CD4-positive, alpha-beta memory T cell (primary cell): ENCODE data around the gene SIGLEC12. TPM values are rescaled to one million over a fixed set of nuclear protein-coding genes. Genes with fewer than 3 reads are reported as not detected.
A peak's percentile ranks its signal among the peaks of the same experiment; 100 is the strongest.
"Not testable (repeated sequence)": the region's sequence is repeated elsewhere in the genome, so short reads cannot be mapped to it uniquely, and the experiment has no call there.

Source experiments
- CTCF ChIA-PET: fragments of 350-600 bp; sonication (Branson Sonifier 250); formaldehyde crosslinking; loops from one replicate; lab custom pipeline; 2021; ENCODE audit warnings: inconsistent platforms; ENCODE audit not compliant: partially characterized antibody; lab: Charles Lee
- POLR2A ChIA-PET: fragments of 350-600 bp; sonication (Branson Sonifier 250); formaldehyde crosslinking; loops from one replicate; lab custom pipeline; 2021; ENCODE audit not compliant: partially characterized antibody; lab: Charles Lee
- DNase-seq, 5 donors: peaks; one replicate each; pipeline versions ENCODE4 v3.0.0 to v3.0.0-alpha.2; 2020 to 2022; ENCODE audit warnings: mixed read lengths in 1 of 5
- H3K27ac ChIP-seq: one replicate; pipeline ENCODE4 v1.7.0; 2013; ENCODE audit warnings: low read depth, low read length
- H3K27me3 ChIP-seq: 2 replicates; pipeline ENCODE4 v1.7.0; 2013; ENCODE audit warnings: mild to moderate bottlenecking, low read length, moderate library complexity; ENCODE audit not compliant: insufficient read depth
- H3K36me3 ChIP-seq: 2 replicates; pipeline ENCODE4 v1.7.0; 2013; ENCODE audit warnings: mild to moderate bottlenecking, low read length, moderate library complexity; ENCODE audit not compliant: insufficient read depth
- H3K4me1 ChIP-seq: 2 replicates; pipeline ENCODE4 v1.7.0; 2013; ENCODE audit warnings: mild to moderate bottlenecking, low read length, moderate library complexity; ENCODE audit not compliant: insufficient read depth
- H3K4me3 ChIP-seq, 2 donors: one replicate each; pipeline ENCODE4 v1.7.0; 2013; ENCODE audit warnings: low read length in 2 of 2, mild to moderate bottlenecking in 1 of 2
- H3K9me3 ChIP-seq, 2 donors: one replicate each; pipeline ENCODE4 v1.7.0; 2013; ENCODE audit warnings: low read length in 2 of 2, control low read depth in 1 of 2; ENCODE audit not compliant: control insufficient read depth in 1 of 2
- H3K27ac Mint-ChIP-seq, 7 donors: one replicate each; pipeline ENCODE4 v1.8.0; 2020 to 2021; ENCODE audit warnings: mixed read lengths in 7 of 7, mild to moderate bottlenecking in 6 of 7, inconsistent platforms in 3 of 7, moderate library complexity in 3 of 7
- H3K27me3 Mint-ChIP-seq, 2 donors: one replicate each; pipeline ENCODE4 v1.8.0; 2020 to 2021; ENCODE audit warnings: mixed read lengths in 2 of 2
- H3K36me3 Mint-ChIP-seq, 2 donors: one replicate each; pipeline ENCODE4 v1.8.0; 2020 to 2021; ENCODE audit warnings: mixed read lengths in 2 of 2, inconsistent platforms in 1 of 2, mild to moderate bottlenecking in 1 of 2
- H3K4me1 Mint-ChIP-seq, 4 donors: one replicate each; pipeline ENCODE4 v1.8.0; 2020 to 2021; ENCODE audit warnings: mixed read lengths in 4 of 4, mild to moderate bottlenecking in 1 of 4
- H3K4me3 Mint-ChIP-seq, 8 donors: one replicate each; pipeline ENCODE4 v1.8.0; 2020 to 2021; ENCODE audit warnings: mixed read lengths in 8 of 8, mild to moderate bottlenecking in 7 of 8, moderate library complexity in 6 of 8, inconsistent platforms in 3 of 8
- H3K9me3 Mint-ChIP-seq, 8 donors: one replicate each; pipeline ENCODE4 v1.8.0; 2020 to 2021; ENCODE audit warnings: mixed read lengths in 8 of 8, mild to moderate bottlenecking in 5 of 8, inconsistent platforms in 3 of 8, moderate library complexity in 1 of 8
- intact Hi-C: fragments of 100-400 bp; cut with micrococcal nuclease; formaldehyde crosslinking; loops from one replicate; pipeline ENCODE4 v1.15.1; 2023
- polyA plus RNA-seq, 2 donors: library from polyadenylated mRNA; unstranded; fragments of 300-500 nt; fragmentation: Illumina TruSeq; gene quantifications; one replicate each; pipeline ENCODE4 v1.2.3, GENCODE V29; 2021
- total RNA-seq, 2 experiments: library from RNA; stranded (reverse); gene quantifications; one replicate each; pipeline ENCODE4 v1.2.3, GENCODE V29; 2021

SIGLEC12 gene
- total and polyA plus RNA-seq, 4 experiments from 2014 or later = not detected

- CTCF ChIA-PET = interaction anchor here (1.2 to 3.0 kb wide), 2 partner anchors 8 to 26 kb away, joined by 5 to 8 read pairs; no protein-coding TSS in a partner anchor
- intact Hi-C loops = not testable (repeated sequence)
Observed at GRCh38 chr19:51447510-51447909, 54.1 kb downstream of the SIGLEC12 start.

GRCh38 chr19:51441410-51442390 lies 59.9 kb downstream of the SIGLEC12 start:
- H3K36me3 Mint-ChIP-seq = no peaks in the 10 kb centered on the region
- no peaks in the 10 kb centered on the region for H3K36me3 ChIP-seq
- H3K4me1 Mint-ChIP-seq = peaks cover 24 to 48% (median 36%) of the 10 kb centered on the region in 4 donors
- peak overlapping the region; percentile 70 for H3K27ac ChIP-seq
- peak; percentile 81 to 95 (median 85) for DNase-seq
- no peaks in the 10 kb centered on the region for H3K9me3 ChIP-seq
- H3K27me3 ChIP-seq = no peaks in the 10 kb centered on the region
- ChIA-PET CTCF (interaction anchor here (0.9 to 8.6 kb wide), 8 partner anchors 19 to 216 kb away, joined by 3 to 84 read pairs (median 4); no protein-coding TSS in a partner anchor), POLR2A (interaction anchor here (0.5 to 1.8 kb wide), 10 partner anchors 18 to 747 kb away, joined by 3 to 11 read pairs (median 4); no protein-coding TSS in a partner anchor)
- peaks cover 3 to 5% of the 10 kb centered on the region in 2 donors for H3K27me3 Mint-ChIP-seq
- peaks cover 0 to 1% (median 0%) of the 10 kb centered on the region in 8 donors for H3K9me3 Mint-ChIP-seq
- intact Hi-C loops = loop anchor here (1.0 to 2.0 kb wide), 6 partner anchors 19 to 102 kb away; no protein-coding TSS in a partner anchor
- H3K4me3 ChIP-seq = peak overlapping the region; percentile 17 to 36
- peaks cover 47% of the 10 kb centered on the region for H3K4me1 ChIP-seq
- H3K27ac Mint-ChIP-seq = peak overlapping the region; percentile 85 to 98 (median 94)
- H3K4me3 Mint-ChIP-seq = peak overlapping the region; percentile 73 to 91 (median 84)

More at GRCh38 chr19:51447510-51447909, 54.1 kb downstream of the SIGLEC12 start:
- peaks cover 16 to 37% (median 25%) of the 10 kb centered on the region in 4 donors for H3K4me1 Mint-ChIP-seq
- H3K27ac ChIP-seq, H3K4me3 ChIP-seq, H3K9me3 ChIP-seq, H3K36me3 ChIP-seq, DNase-seq, H3K27me3 Mint-ChIP-seq, H3K27me3 ChIP-seq, H3K36me3 Mint-ChIP-seq, POLR2A ChIA-PET: not testable (repeated sequence)
- H3K9me3 Mint-ChIP-seq = peaks cover 0 to 14% (median 8%) of the 10 kb centered on the region in 8 donors
- peak overlapping the region in 2 of 8 donors; percentile 13 to 19 for H3K4me3 Mint-ChIP-seq
- H3K4me1 ChIP-seq = peaks cover 27% of the 10 kb centered on the region
- peak overlapping the region in 2 of 7 donors; percentile 31 to 56 for H3K27ac Mint-ChIP-seq

Other genes starting within 250 kb of the SIGLEC12 start
- gene IGLON5, start 190.2 kb downstream of the SIGLEC12 start, total RNA-seq = not detected
- gene IGLON5, start 190.2 kb downstream of the SIGLEC12 start, polyA plus RNA-seq = not detected
- gene VSIG10L, start 159.7 kb downstream of the SIGLEC12 start, total RNA-seq = under 1 TPM; 0.22 to 0.26 TPM
- gene VSIG10L, start 159.7 kb downstream of the SIGLEC12 start, polyA plus RNA-seq = under 1 TPM in 1 of 2 donors, not detected in 1; 0.17 TPM
- 10 to 100 TPM; 51.4 to 53.9 TPM for gene ETFB, start 135.4 kb downstream of the SIGLEC12 start, total RNA-seq
- gene ETFB, start 135.4 kb downstream of the SIGLEC12 start, polyA plus RNA-seq = 10 to 100 TPM; 65.2 to 97.0 TPM
- 1 to 10 TPM; 1.5 to 2.0 TPM for gene CLDND2, start 132.8 kb downstream of the SIGLEC12 start, total RNA-seq
- gene CLDND2, start 132.8 kb downstream of the SIGLEC12 start, polyA plus RNA-seq = not detected
- 1 to 10 TPM; 2.7 to 2.8 TPM for gene NKG7, start 129.1 kb downstream of the SIGLEC12 start, total RNA-seq
- gene NKG7, start 129.1 kb downstream of the SIGLEC12 start, polyA plus RNA-seq = 10 to 100 TPM; 36.5 to 44.3 TPM
- not detected for gene LIM2, start 113.8 kb downstream of the SIGLEC12 start, total RNA-seq
- gene LIM2, start 113.8 kb downstream of the SIGLEC12 start, polyA plus RNA-seq = not detected
- gene C19orf84, start 111.2 kb downstream of the SIGLEC12 start, total RNA-seq = not detected
- gene C19orf84, start 111.2 kb downstream of the SIGLEC12 start, polyA plus RNA-seq = not detected
- gene SIGLEC10, start 84.2 kb downstream of the SIGLEC12 start, total RNA-seq = under 1 TPM in 1 of 2 experiments, not detected in 1; 0.12 TPM
- under 1 TPM in 1 of 2 donors, not detected in 1; 0.39 TPM for gene SIGLEC10, start 84.2 kb downstream of the SIGLEC12 start, polyA plus RNA-seq
- gene SIGLEC8, start 43.3 kb downstream of the SIGLEC12 start, total RNA-seq = not detected
- gene SIGLEC8, start 43.3 kb downstream of the SIGLEC12 start, polyA plus RNA-seq = not detected
- not detected for gene CEACAM18, start 23.3 kb downstream of the SIGLEC12 start, total RNA-seq
- gene CEACAM18, start 23.3 kb downstream of the SIGLEC12 start, polyA plus RNA-seq = not detected
- not detected for gene SIGLEC6, start 29.9 kb upstream of the SIGLEC12 start, total RNA-seq
- under 1 TPM in 1 of 2 donors, not detected in 1; 0.10 TPM for gene SIGLEC6, start 29.9 kb upstream of the SIGLEC12 start, polyA plus RNA-seq
- gene ZNF175, start 69.5 kb upstream of the SIGLEC12 start, total RNA-seq = 10 to 100 TPM; 17.1 to 17.4 TPM
- 1 to 10 TPM in 1 of 2 donors, under 1 TPM in 1; 0.65 to 2.6 TPM for gene ZNF175, start 69.5 kb upstream of the SIGLEC12 start, polyA plus RNA-seq
- not detected for gene SIGLEC5, start 128.6 kb upstream of the SIGLEC12 start, total RNA-seq
- gene SIGLEC5, start 128.6 kb upstream of the SIGLEC12 start, polyA plus RNA-seq = not detected
- gene SIGLEC14, start 145.0 kb upstream of the SIGLEC12 start, total RNA-seq = 1 to 10 TPM in 1 of 2 experiments, under 1 TPM in 1; 0.69 to 1.4 TPM
- gene SIGLEC14, start 145.0 kb upstream of the SIGLEC12 start, polyA plus RNA-seq = under 1 TPM in 1 of 2 donors, not detected in 1; 0.11 TPM
- gene SPACA6, start 191.5 kb upstream of the SIGLEC12 start, total RNA-seq = 10 to 100 TPM; 10.2 to 11.0 TPM
- 1 to 10 TPM; 2.5 to 2.9 TPM for gene SPACA6, start 191.5 kb upstream of the SIGLEC12 start, polyA plus RNA-seq
- not detected for gene HAS1, start 222.2 kb upstream of the SIGLEC12 start, total RNA-seq
- not detected for gene HAS1, start 222.2 kb upstream of the SIGLEC12 start, polyA plus RNA-seq